T47D (cell line): Measurements from ENCODE around the gene C1orf232.

Experiments
- DNase-seq, 2 experiments: peaks; one replicate each; pipeline versions ENCODE4 v3.0.0 to v3.0.0-alpha.2; 2011 to 2012; ENCODE audit warnings: low read depth in 1 of 2, low spot score in 1 of 2
- JUND ChIP-seq: IDR thresholded peaks from 2 replicates; pipeline ENCODE4 v1.6.1; 2012; ENCODE audit warnings: low read depth
- in situ Hi-C: cut with HindIII; loops from 2 replicates; pipeline ENCODE4 v1.10.0; 2016; ENCODE audit warnings: low sequenced_read_pairs, low pct_unique_long_range_greater_than_20kb

C1orf232 gene

DNA sequence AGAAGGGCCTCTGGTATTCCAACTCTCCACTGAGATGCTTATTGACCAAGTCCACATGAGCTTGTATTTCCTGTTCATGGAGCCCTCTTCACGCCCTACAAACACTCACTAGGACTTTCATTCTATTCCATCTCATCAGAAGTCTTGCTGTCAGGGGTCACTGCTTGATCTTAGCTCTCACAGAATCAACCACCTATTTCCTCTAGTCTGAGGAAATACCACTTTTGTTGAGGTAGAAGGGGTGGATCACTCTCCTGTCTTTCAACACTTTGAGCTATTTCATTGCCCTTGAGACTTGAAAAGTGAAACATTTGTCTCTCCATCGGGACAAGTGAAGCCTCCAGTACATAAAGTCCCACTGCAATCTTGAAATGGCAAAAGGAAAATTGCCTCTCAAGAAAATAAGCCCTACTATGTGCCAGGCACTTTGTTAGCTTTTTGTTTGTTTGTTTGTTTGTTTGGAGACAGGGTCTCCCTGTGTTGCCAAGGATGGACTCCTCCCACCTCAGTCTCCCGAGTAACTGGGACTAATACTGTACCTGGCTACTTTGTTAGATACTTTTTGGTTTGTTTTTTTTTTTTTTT, 29.7 kb downstream of the C1orf232 start:
- in situ Hi-C loops: no loop called here
- TF ChIP-seq JUND: no peak
- DNase-seq: no peak

DNA sequence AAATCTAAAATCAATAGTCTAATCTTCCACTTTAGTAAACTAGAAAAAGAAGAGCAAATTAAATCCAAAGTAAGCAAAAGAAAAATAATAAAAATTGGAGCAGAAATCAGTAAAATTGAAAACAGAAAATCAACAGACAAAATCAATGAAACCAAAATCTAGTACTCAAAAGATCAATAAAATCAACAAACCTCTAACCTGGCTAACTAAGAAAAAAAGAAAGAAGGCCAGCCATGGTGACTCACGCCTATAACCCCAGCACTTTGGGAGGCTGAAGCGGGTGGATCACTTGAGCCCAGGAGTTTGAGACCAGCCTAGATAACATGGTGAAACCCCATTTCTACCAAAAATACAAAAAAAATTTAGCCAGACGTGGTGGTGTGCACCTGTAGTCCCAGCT, 34.3 kb downstream of the C1orf232 start:
- in situ Hi-C loops: no loop called here
- no peak for TF ChIP-seq JUND
- DNase-seq: no peak

DNA sequence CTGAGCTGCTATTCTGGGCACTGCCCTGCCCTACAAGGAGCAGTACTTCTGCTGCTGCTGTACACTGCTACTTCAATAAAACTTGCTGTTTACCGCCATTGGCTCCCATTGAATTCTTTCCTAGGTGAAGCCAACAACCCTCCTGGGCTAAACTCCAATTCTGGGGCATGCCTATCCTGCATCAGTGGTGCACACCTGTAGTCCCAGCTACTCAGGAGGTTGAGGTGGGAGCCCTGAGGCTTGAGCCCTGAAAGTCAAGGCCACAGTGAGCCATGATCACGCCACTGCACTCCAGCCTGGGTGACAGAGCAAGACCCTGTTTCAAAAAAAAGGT, 36.0 kb downstream of the C1orf232 start:
- TF ChIP-seq JUND: no peak
- in situ Hi-C loops: no loop called here

DNA sequence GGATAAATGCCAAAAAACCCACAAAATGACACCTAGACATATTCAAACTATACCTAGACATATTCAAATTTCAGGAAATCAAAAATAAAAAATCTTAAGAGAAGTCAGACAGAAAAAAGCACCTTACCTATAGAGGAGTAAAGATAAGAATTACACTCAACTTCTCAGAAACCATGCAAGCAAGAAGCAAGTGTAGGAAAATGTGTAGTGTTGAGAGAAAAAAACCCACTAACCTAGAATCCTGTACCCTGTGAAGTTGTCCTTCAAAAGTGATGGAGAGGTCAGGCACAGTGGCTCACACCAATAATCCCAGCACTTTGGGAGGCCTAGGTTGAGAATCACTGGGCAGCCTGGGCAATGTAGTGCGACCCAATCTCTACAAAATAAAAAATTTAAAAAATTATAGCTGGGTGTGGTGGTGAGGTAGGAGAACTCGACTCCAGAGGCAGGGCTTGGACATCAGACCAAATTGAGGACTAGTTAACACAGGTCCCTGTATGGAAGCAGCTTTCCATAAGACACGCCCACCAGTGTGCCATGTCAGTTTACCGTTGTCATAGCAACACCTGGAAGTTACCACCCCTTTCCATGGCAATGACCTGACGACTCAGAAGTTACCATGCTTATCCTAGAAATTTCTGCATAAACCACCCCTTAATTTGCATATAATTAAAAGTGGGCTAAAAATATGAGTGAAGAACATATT, 36.5 kb downstream of the C1orf232 start:
- in situ Hi-C loops: no loop called here
- peak in 1 of 2 experiments; percentile 69 for DNase-seq
- TF ChIP-seq JUND: no peak

More for the DNA sequence above, 36.0 kb downstream of the C1orf232 start:
- no peak for DNase-seq

DNA sequence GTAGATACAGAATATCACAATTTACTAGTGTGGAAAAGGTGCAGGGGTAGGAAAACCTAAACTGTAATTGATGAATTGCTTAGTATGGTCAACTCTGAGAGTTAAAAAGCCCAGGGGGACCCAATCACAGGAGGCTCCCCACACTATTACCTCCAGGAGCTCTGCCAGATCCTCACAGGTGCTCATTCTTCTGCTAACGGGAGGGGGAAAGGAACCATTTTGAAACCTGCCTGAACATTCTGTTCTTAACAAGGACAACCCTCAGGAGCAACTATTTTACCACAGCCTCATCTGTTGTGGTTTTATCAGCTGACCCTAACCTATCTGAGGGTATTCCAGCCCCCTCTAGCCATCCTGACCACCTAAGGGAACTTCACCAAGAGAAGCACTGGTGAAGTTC, 38.1 kb downstream of the C1orf232 start:
- in situ Hi-C loops: no loop called here
- no peak for TF ChIP-seq JUND
- DNase-seq: no peak

DNA sequence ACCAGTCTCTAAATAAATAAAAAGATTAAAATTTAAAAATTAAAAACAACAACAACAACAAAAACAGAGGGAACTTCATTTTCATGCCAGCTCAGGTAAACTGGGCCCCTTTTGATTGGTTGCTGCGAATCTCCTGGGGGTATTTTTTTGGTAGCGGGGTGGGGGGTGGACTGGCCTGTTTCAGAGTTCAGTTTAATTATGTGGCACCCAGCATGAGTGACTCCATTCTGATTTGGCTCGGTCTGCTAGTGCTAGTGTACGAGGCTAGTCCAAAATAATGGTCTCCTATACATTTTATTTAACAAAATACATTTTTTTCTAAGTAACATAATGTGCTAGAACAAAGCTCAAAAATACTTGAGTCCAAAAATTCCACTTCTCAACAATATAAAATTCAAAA, 39.0 kb downstream of the C1orf232 start:
- in situ Hi-C loops: no loop called here
- DNase-seq: no peak
- TF ChIP-seq JUND: no peak

DNA sequence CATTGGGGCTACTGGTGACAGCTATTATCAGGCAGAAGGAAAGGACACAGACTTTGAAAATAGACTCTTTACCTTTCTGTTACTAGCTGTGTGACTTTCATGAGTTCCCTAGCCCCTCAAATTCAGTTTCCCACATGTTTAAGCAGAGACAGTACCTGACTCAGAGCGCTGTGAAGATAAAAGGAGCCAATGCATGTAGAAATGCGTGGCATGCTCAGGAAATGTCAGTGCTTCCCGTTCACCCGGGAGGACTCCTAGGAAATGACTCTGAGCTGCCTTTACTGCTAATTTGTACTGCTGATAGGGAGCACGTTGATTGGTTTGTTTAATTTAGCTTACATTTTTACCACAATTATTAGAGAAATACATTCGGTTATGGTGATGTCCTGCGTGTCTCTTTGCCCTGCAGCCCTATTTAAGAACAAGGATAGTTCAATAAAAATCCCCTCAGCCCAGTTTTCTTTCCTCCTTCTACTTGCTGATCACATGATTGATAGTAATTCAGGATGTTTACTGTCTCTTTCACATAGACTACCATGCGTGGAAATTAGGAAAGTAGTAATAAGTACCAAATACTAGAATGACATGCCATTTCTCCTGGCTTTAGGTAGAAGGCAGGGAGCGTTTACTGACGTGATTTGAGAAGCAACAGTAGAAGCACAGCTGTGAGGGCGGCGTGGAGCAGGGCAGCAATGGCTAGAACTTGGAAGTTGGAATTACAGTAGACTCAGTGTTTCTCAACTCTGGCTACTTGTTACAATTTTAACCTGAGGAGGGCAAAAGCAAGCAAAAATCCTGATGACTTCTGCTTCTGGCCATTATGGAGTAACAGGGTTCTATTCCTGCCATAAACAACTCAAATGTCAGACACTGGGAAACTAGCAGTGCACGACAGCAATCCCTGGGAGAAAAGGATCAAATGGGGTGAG, 41.3 kb downstream of the C1orf232 start:
- in situ Hi-C loops: no loop called here
- TF ChIP-seq JUND: no peak
- no peak for DNase-seq

DNA sequence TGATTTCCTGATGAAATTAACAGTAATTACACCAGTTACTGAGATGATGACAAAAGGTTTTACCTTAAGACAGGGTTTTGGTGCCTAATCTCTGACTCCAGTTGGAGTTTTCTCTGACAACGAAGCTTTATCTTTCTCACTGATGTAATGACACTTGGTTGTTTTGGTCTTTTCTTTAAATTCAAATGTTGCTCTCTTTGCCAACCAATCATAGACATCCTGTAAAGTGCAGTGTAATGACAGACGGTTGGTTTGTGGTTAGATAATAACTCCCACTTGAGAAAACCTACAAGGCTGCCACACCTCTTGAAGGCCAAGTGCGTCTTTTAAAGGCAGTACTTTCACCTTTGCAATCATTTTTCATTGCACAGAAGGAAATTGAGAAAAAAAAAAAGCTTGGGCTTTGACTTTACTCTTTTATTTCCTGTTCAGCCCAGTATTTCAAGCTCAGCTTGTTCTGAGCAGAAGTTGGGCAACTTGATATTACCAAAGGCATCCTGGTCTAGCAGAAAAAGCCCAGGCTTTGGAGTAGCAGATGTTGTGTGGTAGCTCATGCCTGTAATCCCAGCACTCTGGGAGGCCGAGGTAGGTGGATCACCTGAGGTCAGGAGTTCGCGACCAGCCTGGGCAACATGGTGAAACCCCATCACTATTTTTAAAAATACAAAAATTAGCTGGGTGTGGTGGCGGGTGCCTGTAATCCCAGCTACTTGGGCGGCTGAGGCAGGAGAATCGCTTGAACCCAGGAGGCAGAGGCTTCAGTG, 42.3 kb downstream of the C1orf232 start:
- peak in 1 of 2 experiments; percentile 78 for DNase-seq
- in situ Hi-C loops: no loop called here
- TF ChIP-seq JUND: no peak

DNA sequence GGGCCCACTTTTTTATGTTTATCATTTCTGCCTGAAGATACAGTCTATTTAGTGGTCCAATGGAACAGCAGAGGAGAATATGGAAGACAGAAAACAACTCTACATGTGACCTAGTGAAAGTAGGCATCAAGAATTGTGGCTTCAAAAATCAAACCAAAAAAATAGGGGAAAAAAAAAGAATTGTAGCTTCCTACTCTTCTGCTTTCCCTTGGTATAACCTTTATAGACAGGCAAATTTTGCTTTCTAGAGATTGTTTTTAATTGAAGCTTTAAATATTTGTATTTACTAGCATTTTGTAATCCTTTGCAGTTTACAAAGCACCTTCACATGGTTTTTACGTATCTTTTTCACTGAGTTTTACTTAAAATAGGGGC, 42.8 kb downstream of the C1orf232 start:
- in situ Hi-C loops: no loop called here
- no peak for TF ChIP-seq JUND
- DNase-seq: no peak

DNA sequence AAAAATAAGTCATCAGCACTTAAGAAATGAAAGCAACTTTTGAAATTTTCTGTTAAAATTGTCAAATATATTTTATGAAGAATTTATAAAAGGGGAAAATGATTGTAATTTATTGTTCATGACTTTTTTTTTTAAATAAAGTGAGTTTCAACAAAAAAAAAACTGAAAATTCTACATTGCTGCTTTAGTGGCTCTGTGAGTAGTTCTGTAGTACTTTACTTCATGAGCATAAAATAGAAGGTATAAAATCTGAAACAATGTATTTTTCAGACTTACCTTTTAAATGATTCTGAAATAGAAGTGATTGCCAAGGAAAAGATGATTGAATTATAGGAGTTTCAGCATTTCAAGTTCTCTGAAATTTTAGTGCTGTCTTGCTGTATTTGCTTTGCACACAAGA, 43.4 kb downstream of the C1orf232 start:
- no peak for TF ChIP-seq JUND
- no peak for DNase-seq
- in situ Hi-C loops: no loop called here

DNA sequence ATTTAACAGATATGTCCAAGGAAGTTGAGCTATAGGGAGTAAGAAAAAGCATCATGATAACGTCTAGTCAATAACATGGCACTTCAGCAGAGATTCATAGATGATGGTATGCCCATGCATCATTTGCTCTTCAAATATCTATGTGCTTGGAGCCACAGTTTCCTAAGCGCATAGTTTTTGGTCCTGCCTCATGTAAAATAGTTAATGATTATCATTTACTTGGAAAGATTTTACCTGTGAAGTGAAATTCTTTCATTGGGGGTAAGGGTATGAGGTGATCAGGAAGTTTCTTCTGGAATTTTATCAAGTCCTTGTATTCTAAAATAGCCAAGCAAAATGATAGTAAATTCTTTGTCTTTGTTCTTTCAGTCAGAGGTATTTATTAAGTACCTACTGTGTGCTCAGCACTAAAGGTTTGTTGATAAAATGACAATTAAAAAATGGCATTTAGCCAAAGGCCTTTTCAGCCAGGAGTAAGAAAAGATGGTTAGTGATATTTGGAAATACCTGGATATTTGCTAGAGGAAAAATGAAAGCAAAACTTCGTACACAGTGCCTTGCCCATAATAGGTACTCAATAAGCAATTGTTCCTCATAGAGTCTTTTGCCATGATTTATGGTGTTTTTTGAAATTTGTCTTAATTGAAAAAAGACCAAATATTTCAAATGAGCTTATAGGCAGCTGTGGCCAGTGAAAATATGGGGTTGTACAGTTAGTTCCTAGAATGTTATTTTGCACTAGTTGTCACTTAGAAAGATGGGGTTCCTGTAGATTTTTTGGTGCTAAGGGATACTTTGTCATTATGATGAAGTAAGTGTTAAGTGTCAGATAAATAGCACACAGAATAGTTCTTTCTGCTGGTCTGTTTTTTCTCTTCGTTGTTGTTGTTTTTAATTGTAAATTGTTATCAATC, 44.1 kb downstream of the C1orf232 start:
- DNase-seq: no peak
- TF ChIP-seq JUND: no peak
- in situ Hi-C loops: no loop called here
